Trophoblast cell (in vitro differentiated cells and primary cell): ENCODE measurements around the gene FBXO44.

Experiments
- DNase-seq, 2 donors: peaks; one replicate each; pipeline ENCODE4 v3.0.0-alpha.2; 2016
- H2AFZ ChIP-seq: 2 replicates; pipeline ENCODE4 v1.6.1; 2013; ENCODE audit warnings: low read length, moderate library complexity, mild to moderate bottlenecking; ENCODE audit not compliant: insufficient read depth, poor library complexity
- H2AK5ac ChIP-seq: 2 replicates; pipeline ENCODE4 v1.6.1; 2013; ENCODE audit warnings: mild to moderate bottlenecking, low read length
- H2BK120ac ChIP-seq: 2 replicates; pipeline ENCODE4 v1.6.1; 2013; ENCODE audit warnings: low read length, mild to moderate bottlenecking, moderate library complexity; ENCODE audit not compliant: insufficient read depth, poor library complexity
- H2BK12ac ChIP-seq: 2 replicates; pipeline ENCODE4 v1.6.1; 2013; ENCODE audit warnings: mild to moderate bottlenecking, low read length, moderate library complexity
- H2BK5ac ChIP-seq: 2 replicates; pipeline ENCODE4 v1.6.1; 2013; ENCODE audit warnings: low read length, low read depth, moderate library complexity, mild to moderate bottlenecking; ENCODE audit not compliant: poor library complexity
- H3K14ac ChIP-seq: 2 replicates; pipeline ENCODE4 v1.6.1; 2013; ENCODE audit warnings: mild to moderate bottlenecking, low read length
- H3K18ac ChIP-seq: 2 replicates; pipeline ENCODE4 v1.6.1; 2013; ENCODE audit warnings: mild to moderate bottlenecking, low read length
- H3K23ac ChIP-seq: 2 replicates; pipeline ENCODE4 v1.6.1; 2013; ENCODE audit warnings: low read length
- H3K27ac ChIP-seq: 2 replicates; pipeline ENCODE4 v1.5.1; 2013; ENCODE audit warnings: low read depth, mild to moderate bottlenecking, inconsistent platforms, low read length, moderate library complexity
- H3K27me3 ChIP-seq: 2 replicates; pipeline ENCODE4 v1.6.1; 2013; ENCODE audit warnings: inconsistent platforms, mild to moderate bottlenecking, low read length, moderate library complexity; ENCODE audit not compliant: insufficient read depth
- H3K36me3 ChIP-seq, 2 experiments: 1 replicate in 1 of 2; 2 replicates in 1 of 2; pipeline ENCODE4 v1.6.1; 2013; ENCODE audit warnings: low read length in 2 of 2, mild to moderate bottlenecking in 2 of 2, moderate library complexity in 1 of 2; ENCODE audit not compliant: insufficient read depth in 2 of 2, control insufficient read depth in 1 of 2
- H3K4ac ChIP-seq: 2 replicates; pipeline ENCODE4 v1.6.1; 2013; ENCODE audit warnings: low read depth, mild to moderate bottlenecking, low read length, moderate library complexity
- H3K4me1 ChIP-seq, 2 experiments: 1 replicate in 1 of 2; 2 replicates in 1 of 2; pipeline ENCODE4 v1.6.1; 2013; ENCODE audit warnings: low read length in 2 of 2, mild to moderate bottlenecking in 2 of 2, moderate library complexity in 1 of 2; ENCODE audit not compliant: insufficient read depth in 2 of 2, control insufficient read depth in 1 of 2
- H3K4me2 ChIP-seq: 2 replicates; pipeline ENCODE4 v1.6.1; 2013; ENCODE audit warnings: inconsistent platforms, mild to moderate bottlenecking, low read length, moderate library complexity
- H3K4me3 ChIP-seq: 2 replicates; pipeline ENCODE4 v1.5.1; 2013; ENCODE audit warnings: mild to moderate bottlenecking, low read depth, low read length, inconsistent platforms
- H3K79me1 ChIP-seq: one replicate; pipeline ENCODE4 v1.6.1; 2013; ENCODE audit warnings: low read length
- H3K79me2 ChIP-seq: 2 replicates; pipeline ENCODE4 v1.6.1; 2013; ENCODE audit warnings: low read length, mild to moderate bottlenecking; ENCODE audit not compliant: control insufficient read depth, insufficient read depth, poor library complexity
- H3K9ac ChIP-seq: 2 replicates; pipeline ENCODE4 v1.6.1; 2013; ENCODE audit warnings: mild to moderate bottlenecking, low read length
- H3K9me3 ChIP-seq: 2 replicates; pipeline ENCODE4 v1.6.1; 2013; ENCODE audit warnings: low read depth, mild to moderate bottlenecking, control low read depth, inconsistent platforms, low read length; ENCODE audit not compliant: insufficient read depth
- H4K12ac ChIP-seq: 2 replicates; pipeline ENCODE4 v1.6.1; 2013; ENCODE audit warnings: low read depth, mild to moderate bottlenecking, low read length, moderate library complexity
- H4K8ac ChIP-seq: 2 replicates; pipeline ENCODE4 v1.6.1; 2013; ENCODE audit warnings: low read depth, mild to moderate bottlenecking, low read length, moderate library complexity
- H4K91ac ChIP-seq: one replicate; pipeline ENCODE4 v1.6.1; 2013; ENCODE audit warnings: low read depth, mild to moderate bottlenecking, low read length, moderate library complexity
- WGBS: extraction: QIAGEN DNeasy Blood & Tissue Kit; methylation state at CpG from one replicate; pipeline ENCODE4 v1.1.7; 2013; ENCODE audit warnings: missing lambda C conversion rate; ENCODE audit not compliant: insufficient read length, insufficient coverage; ENCODE audit errors: extremely low coverage; 5-methylcytosine and 5-hydroxymethylcytosine counted together

FBXO44 gene

DNA sequence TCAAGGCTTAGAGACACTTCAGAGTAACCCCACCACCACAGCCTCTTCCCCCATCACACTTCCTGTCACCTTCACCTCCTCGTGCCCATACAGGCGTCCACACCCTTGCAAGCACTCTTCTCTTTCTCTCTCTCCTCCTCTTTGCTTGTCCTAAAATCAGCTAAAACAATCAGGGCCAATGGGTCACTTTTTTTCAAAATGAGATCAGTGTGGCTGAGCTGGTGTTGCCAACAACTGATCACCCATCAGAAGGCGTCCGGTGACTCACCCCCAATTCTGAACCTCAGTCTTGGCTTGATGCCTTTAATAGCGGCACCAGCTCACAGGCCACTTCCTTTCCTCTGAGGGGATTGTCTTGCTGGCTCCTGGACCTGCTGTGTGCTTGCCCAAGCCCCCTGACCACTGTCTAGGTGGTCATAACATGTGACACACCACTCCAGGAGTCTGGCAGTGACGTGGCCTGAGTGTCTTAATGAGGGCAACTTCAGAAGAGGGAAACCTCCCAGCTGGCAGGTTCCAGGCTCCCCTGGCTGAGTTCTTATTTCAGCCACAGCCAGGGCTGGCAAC is 38.4 kb downstream of the FBXO44 start:
- Histone ChIP-seq H3K14ac (no peak overlapping the region), H4K8ac (no peak overlapping the region), H3K9me3 (no peaks in the 10 kb centered on the region), H3K4me1 (peaks cover 3 to 9% of the 10 kb centered on the region in 2 experiments), H4K91ac (no peak overlapping the region), H3K27me3 (peaks cover 31% of the 10 kb centered on the region), H3K36me3 (no peaks in the 10 kb centered on the region), H3K18ac (no peak overlapping the region), H2BK120ac (no peak overlapping the region), H4K12ac (no peak overlapping the region), H2AK5ac (no peak overlapping the region), H2BK12ac (no peak overlapping the region), H3K79me1 (peaks cover 4% of the 10 kb centered on the region), H3K79me2 (peaks cover 3% of the 10 kb centered on the region), H3K9ac (no peak overlapping the region), H3K27ac (no peak overlapping the region), H2AFZ (no peak overlapping the region), H3K4me3 (no peak overlapping the region), H3K4me2 (no peak overlapping the region), H2BK5ac (no peak overlapping the region), H3K23ac (no peak overlapping the region), H3K4ac (no peak overlapping the region)
- DNase-seq = peak in 1 of 2 donors; percentile 13
- WGBS = no CpG with 5 or more reads among the region's 6 CpGs

DNA sequence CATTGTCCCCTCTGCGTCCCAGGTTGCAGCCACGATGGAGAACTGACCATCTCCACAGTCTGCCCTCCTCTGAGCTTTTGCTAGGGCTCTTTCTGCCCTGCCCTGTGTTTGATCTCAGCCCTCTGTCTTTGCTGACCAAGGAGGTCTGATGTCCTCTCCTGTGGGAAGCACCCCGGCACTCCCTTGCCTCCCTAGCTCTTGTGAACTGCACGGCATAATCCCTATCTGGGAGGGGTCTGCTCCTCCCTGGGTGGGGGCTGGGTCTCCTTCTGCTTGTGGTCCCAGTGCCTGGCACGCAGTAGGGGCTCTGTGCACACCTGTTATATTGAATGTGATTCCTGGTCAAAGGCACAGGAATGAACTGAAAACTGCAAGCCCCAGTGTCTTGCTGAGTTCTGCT is 39.2 kb downstream of the FBXO44 start:
- WGBS = no CpG with 5 or more reads among the region's 5 CpGs
- H4K91ac ChIP-seq = no peak overlapping the region
- H3K4me3 ChIP-seq = no peak overlapping the region
- H3K9ac ChIP-seq = no peak overlapping the region
- H3K79me2 ChIP-seq = peaks cover 3% of the 10 kb centered on the region
- no peak overlapping the region for H3K27ac ChIP-seq
- H3K23ac ChIP-seq = no peak overlapping the region
- H2AFZ ChIP-seq = no peak overlapping the region
- no peaks in the 10 kb centered on the region for H3K9me3 ChIP-seq
- no peaks in the 10 kb centered on the region for H3K36me3 ChIP-seq
- H2BK120ac ChIP-seq = no peak overlapping the region
- no peak overlapping the region for H4K8ac ChIP-seq
- peaks cover 4% of the 10 kb centered on the region for H3K79me1 ChIP-seq
- H3K4me1 ChIP-seq = peaks cover 3 to 9% of the 10 kb centered on the region in 2 experiments
- no peak overlapping the region for H3K4ac ChIP-seq
- H3K14ac ChIP-seq = no peak overlapping the region
- H3K27me3 ChIP-seq = peaks cover 31% of the 10 kb centered on the region
- no peak for DNase-seq
- H2BK12ac ChIP-seq = no peak overlapping the region
- H4K12ac ChIP-seq = no peak overlapping the region
- no peak overlapping the region for H3K4me2 ChIP-seq
- H2AK5ac ChIP-seq = no peak overlapping the region
- H2BK5ac ChIP-seq = no peak overlapping the region
- no peak overlapping the region for H3K18ac ChIP-seq

DNA sequence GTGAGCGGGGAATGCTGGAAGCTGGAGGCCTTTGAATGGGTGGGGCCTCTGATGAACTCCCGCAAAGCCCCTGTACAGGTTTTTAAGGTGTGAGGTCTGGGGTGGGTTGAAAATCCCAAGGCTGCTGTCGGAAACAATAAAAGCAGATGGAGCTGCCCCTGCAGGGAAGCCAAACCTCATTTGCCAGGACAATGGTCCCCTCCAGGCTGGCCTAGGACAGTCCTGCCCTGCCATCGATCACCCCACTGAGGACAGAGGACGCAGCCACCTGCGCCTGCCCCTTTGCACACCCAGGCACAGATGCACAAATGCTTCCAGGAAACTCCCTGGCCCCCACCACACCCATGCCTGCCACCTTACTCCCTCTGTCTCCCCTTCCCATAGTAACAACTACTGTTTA is 41.2 kb downstream of the FBXO44 start:
- H3K79me2 ChIP-seq = peaks cover 3% of the 10 kb centered on the region
- no peak overlapping the region for H2BK5ac ChIP-seq
- no peak overlapping the region for H2AK5ac ChIP-seq
- H2BK120ac ChIP-seq = no peak overlapping the region
- H3K36me3 ChIP-seq = no peaks in the 10 kb centered on the region
- H3K79me1 ChIP-seq = peaks cover 4% of the 10 kb centered on the region
- no peak overlapping the region for H3K14ac ChIP-seq
- no peak overlapping the region for H3K4ac ChIP-seq
- H3K27ac ChIP-seq = no peak overlapping the region
- no peak overlapping the region for H4K8ac ChIP-seq
- no CpG with 5 or more reads among the region's 6 CpGs for WGBS
- H3K18ac ChIP-seq = no peak overlapping the region
- H3K4me3 ChIP-seq = no peak overlapping the region
- no peak overlapping the region for H4K91ac ChIP-seq
- no peaks in the 10 kb centered on the region for H3K9me3 ChIP-seq
- no peak overlapping the region for H2AFZ ChIP-seq
- no peak overlapping the region for H2BK12ac ChIP-seq
- H4K12ac ChIP-seq = no peak overlapping the region
- no peak overlapping the region for H3K9ac ChIP-seq
- no peak overlapping the region for H3K4me2 ChIP-seq
- H3K23ac ChIP-seq = no peak overlapping the region
- no peak for DNase-seq
- H3K4me1 ChIP-seq = peaks cover 0 to 3% of the 10 kb centered on the region in 2 experiments
- peaks cover 24% of the 10 kb centered on the region for H3K27me3 ChIP-seq

DNA sequence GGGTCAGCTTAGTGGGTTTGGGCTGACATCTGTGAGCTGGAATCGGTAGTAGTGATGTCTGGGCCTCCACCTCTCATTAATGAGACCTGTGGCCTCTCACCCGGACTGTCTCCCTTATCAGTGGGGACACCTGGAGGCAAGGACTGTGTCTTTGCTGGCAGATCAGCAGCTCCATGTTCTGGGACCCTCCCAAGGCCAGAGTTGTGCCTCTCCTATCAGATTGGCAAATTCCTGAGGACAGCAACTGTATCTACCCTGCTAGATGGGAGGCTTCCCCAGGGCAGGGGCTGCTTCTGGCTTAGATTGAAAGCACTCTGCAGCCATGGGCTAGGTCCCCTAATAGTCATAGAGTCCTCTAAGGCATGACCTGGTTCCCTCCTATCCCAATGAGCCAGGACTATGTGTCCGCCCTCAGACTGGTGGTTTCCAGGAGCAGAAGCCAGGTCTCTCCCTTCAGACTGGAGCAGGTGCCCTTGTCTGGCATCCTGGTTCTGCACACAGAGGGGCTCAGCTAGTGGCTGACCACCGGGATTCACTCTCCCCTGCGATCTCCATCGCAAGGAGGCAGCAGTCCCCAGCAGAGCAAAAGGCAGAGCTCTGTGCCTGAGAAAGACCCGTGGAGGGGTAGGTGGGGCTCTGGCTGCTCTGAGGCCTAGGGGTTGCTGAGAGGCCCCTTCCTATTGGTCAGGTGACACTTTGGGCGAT is 42.7 kb downstream of the FBXO44 start:
- Histone ChIP-seq H3K79me2 (no peaks in the 10 kb centered on the region), H2AFZ (no peak overlapping the region), H3K23ac (no peak overlapping the region), H3K27me3 (peaks cover 10% of the 10 kb centered on the region), H3K4me1 (no peaks in the 10 kb centered on the region), H2AK5ac (no peak overlapping the region), H2BK5ac (no peak overlapping the region), H3K27ac (no peak overlapping the region), H3K4me2 (no peak overlapping the region), H3K79me1 (no peaks in the 10 kb centered on the region), H2BK120ac (no peak overlapping the region), H3K4ac (no peak overlapping the region), H4K91ac (no peak overlapping the region), H4K8ac (no peak overlapping the region), H3K9ac (no peak overlapping the region), H3K18ac (no peak overlapping the region), H3K4me3 (no peak overlapping the region), H4K12ac (no peak overlapping the region), H2BK12ac (no peak overlapping the region), H3K14ac (no peak overlapping the region), H3K36me3 (no peaks in the 10 kb centered on the region), H3K9me3 (peaks cover 5% of the 10 kb centered on the region)
- no peak for DNase-seq
- WGBS = no CpG with 5 or more reads among the region's 8 CpGs
